T-helper 1 cell treated with Interleukin-12 subunit alpha and Interleukin-12 subunit beta and Interleukin-4 antibody, amounts not matched to agents 30 ng/mL and 1 ng/mL, for 36 hours (primary cell): ENCODE results near the gene SERINC4. TPM values are rescaled to one million over a fixed set of nuclear protein-coding genes. Genes with fewer than 3 reads are reported as not detected.
"Not testable (repeated sequence)": the region's sequence is repeated elsewhere in the genome, so short reads cannot be mapped to it uniquely, and the experiment has no call there.

Source experiments
- intact Hi-C: fragments of 100-400 bp; cut with micrococcal nuclease; formaldehyde crosslinking; loops from one replicate; pipeline ENCODE4 v1.15.1; 2024
- total RNA-seq: library from RNA; stranded (reverse); gene quantifications from 2 replicates; pipeline ENCODE4 v1.2.3, GENCODE V29; 2022

The SERINC4 gene
- 0.17 and 0.41 TPM in 2 replicates for total RNA-seq

GRCh38 chr15:43799945-43800285 lies at the start of gene SERINC4:
Gene SERINC4 (minus strand): TSS chr15:43800220. CDS start chr15:43799986, 234 bp downstream.
- intact Hi-C loops = loop anchor here (1.0 to 10.0 kb wide), 6 partner anchors 8 to 1525 kb away; partner anchors contain the start of genes GANC, MFAP1, SERF2 and TMEM87A

- intact Hi-C loops = no loop called here
Measured at GRCh38 chr15:43845421-43845820, 45.4 kb upstream of the SERINC4 start.

- intact Hi-C loops = not testable (repeated sequence)
Measured at GRCh38 chr15:43832485-43832884, 32.5 kb upstream of the SERINC4 start.

GRCh38 chr15:43831519-43832052 lies 31.6 kb upstream of the SERINC4 start:
- intact Hi-C loops = not testable (repeated sequence)

GRCh38 chr15:43830691-43831275 lies 30.8 kb upstream of the SERINC4 start:
- intact Hi-C loops = not testable (repeated sequence)

- intact Hi-C loops = loop anchor here (5.0 to 10.0 kb wide), 7 partner anchors 315 to 1555 kb away; partner anchors contain the start of genes CCNDBP1, CTDSPL2, EIF3J and GANC
Measured at GRCh38 chr15:43829951-43830540, 30.0 kb upstream of the SERINC4 start.

- intact Hi-C loops = loop anchor here (1.0 to 10.0 kb wide), 8 partner anchors 51 to 1553 kb away; partner anchors contain the start of genes CCNDBP1, CTDSPL2, EIF3J and GANC
Measured at GRCh38 chr15:43828061-43828657, 28.1 kb upstream of the SERINC4 start.

- intact Hi-C loops = loop anchor here (5.0 to 10.0 kb wide), 7 partner anchors 312 to 1552 kb away; partner anchors contain the start of genes CCNDBP1, CTDSPL2, EIF3J and GANC
Measured at GRCh38 chr15:43826508-43827341, 26.7 kb upstream of the SERINC4 start, which contains the start of gene WDR76. Gene WDR76 (plus strand): TSS chr15:43827002. CDS start chr15:43827033, 31 bp downstream.

- intact Hi-C loops = loop anchor here (5.0 to 10.0 kb wide), 7 partner anchors 311 to 1551 kb away; partner anchors contain the start of genes CCNDBP1, CTDSPL2, EIF3J and GANC
Measured at GRCh38 chr15:43826029-43826507, 26.0 kb upstream of the SERINC4 start.

- intact Hi-C loops = loop anchor here (2.0 to 10.0 kb wide), 8 partner anchors 311 to 1551 kb away; partner anchors contain the start of genes CCNDBP1, CTDSPL2, EIF3J and GANC
Measured at GRCh38 chr15:43825305-43825704, 25.3 kb upstream of the SERINC4 start.

GRCh38 chr15:43824302-43825246 lies 24.6 kb upstream of the SERINC4 start, which contains the start of gene MFAP1:
Gene MFAP1 (minus strand): TSS chr15:43824690. CDS start chr15:43824569, 121 bp downstream.
- intact Hi-C loops = loop anchor here (1.0 to 10.0 kb wide), 13 partner anchors 24 to 1550 kb away; partner anchors contain the start of genes CCNDBP1, CTDSPL2, EIF3J and GANC

- intact Hi-C loops = loop anchor here (10.0 kb wide), 5 partner anchors 307 to 1547 kb away; partner anchors contain the start of genes CCNDBP1, EIF3J, GANC and MAP1A
Measured at GRCh38 chr15:43821505-43821904, 21.5 kb upstream of the SERINC4 start.

GRCh38 chr15:43815064-43815463 lies 15.0 kb upstream of the SERINC4 start:
- intact Hi-C loops = not testable (repeated sequence)

GRCh38 chr15:43808960-43809678 lies 9.1 kb upstream of the SERINC4 start:
- intact Hi-C loops = no loop called here

GRCh38 chr15:43808435-43808950 lies 8.5 kb upstream of the SERINC4 start:
- intact Hi-C loops = no loop called here

- intact Hi-C loops = not testable (repeated sequence)
Measured at GRCh38 chr15:43802676-43803075, 2.7 kb upstream of the SERINC4 start.

- intact Hi-C loops = loop anchor here (1.0 to 2.0 kb wide), 5 partner anchors 8 to 307 kb away; partner anchors contain the start of genes MFAP1, SERF2 and TP53BP1
Measured at GRCh38 chr15:43800286-43801141, 494 bp upstream of the SERINC4 start, which contains the start of gene HYPK. Gene HYPK (plus strand): TSS chr15:43800599. CDS start chr15:43800623, 24 bp downstream.
